ENCODE results near the gene MGRN1.

Gene MGRN1

GRCh38 chr16:4684763-4685162 is 60.1 kb downstream of the MGRN1 start:
- no peaks in the 10 kb centered on the region for H3K36me3 ChIP-seq (replicated peaks; ENCODE audit: insufficient read depth, low read length)
- H3K9me3 ChIP-seq (replicated peaks; ENCODE audit: insufficient read depth, low read length), result no peaks in the 10 kb centered on the region
- TF ChIP-seq EZH2 (optimal IDR thresholded peaks at IDR 0.05; ENCODE audit: low read depth, low read length), result no peak
- H3K4me2 ChIP-seq (ENCODE audit: low read depth, low read length), result no peak overlapping the region
- no peak overlapping the region for H2AFZ ChIP-seq (ENCODE audit: low read length)
- H4K20me1 ChIP-seq (ENCODE audit: insufficient read depth, low read length), result no peaks in the 10 kb centered on the region
- H3K27ac ChIP-seq (ENCODE audit: low read length), result no peak overlapping the region
- H3K9me2 ChIP-seq (replicated peaks; ENCODE audit: insufficient read depth, low read length), result no peaks in the 10 kb centered on the region
- no peak for DNase-seq
- no peaks in the 10 kb centered on the region for H3F3A ChIP-seq (ENCODE audit: insufficient read depth, low read length)
- H3K79me2 ChIP-seq (ENCODE audit: low read length), result no peaks in the 10 kb centered on the region
- H3K4me3 ChIP-seq (ENCODE audit: low read length), result no peak overlapping the region
- no peak overlapping the region for H3K9ac ChIP-seq (ENCODE audit: low read length)
- no peaks in the 10 kb centered on the region for H3K27me3 ChIP-seq (replicated peaks; ENCODE audit: insufficient read depth, low read length)
- H3K4me1 ChIP-seq (ENCODE audit: low read length), result no peaks in the 10 kb centered on the region

GRCh38 chr16:4685292-4685691 is 60.7 kb downstream of the MGRN1 start:
- no peak for DNase-seq
- no peak overlapping the region for H3K9ac ChIP-seq (ENCODE audit: low read length)
- H3F3A ChIP-seq (ENCODE audit: insufficient read depth, low read length), result no peaks in the 10 kb centered on the region
- no peak for TF ChIP-seq EZH2phosphoT487 (IDR thresholded peaks at IDR 0.05; ENCODE audit: low read length)
- TF ChIP-seq CTCF (IDR thresholded peaks at IDR 0.05; ENCODE audit: low read length), result no peak
- no peak for TF ChIP-seq EZH2 (optimal IDR thresholded peaks at IDR 0.05; ENCODE audit: low read depth, low read length)
- no peak overlapping the region for H3K27ac ChIP-seq (ENCODE audit: low read length)
- H3K27me3 ChIP-seq (replicated peaks; ENCODE audit: insufficient read depth, low read length), result no peaks in the 10 kb centered on the region
- H2AFZ ChIP-seq (ENCODE audit: low read length), result no peak overlapping the region
- no peaks in the 10 kb centered on the region for H3K36me3 ChIP-seq (replicated peaks; ENCODE audit: insufficient read depth, low read length)
- H4K20me1 ChIP-seq (ENCODE audit: insufficient read depth, low read length), result no peaks in the 10 kb centered on the region
- H3K9me2 ChIP-seq (replicated peaks; ENCODE audit: insufficient read depth, low read length), result no peaks in the 10 kb centered on the region
- no peaks in the 10 kb centered on the region for H3K79me2 ChIP-seq (ENCODE audit: low read length)
- H3K4me3 ChIP-seq (ENCODE audit: low read length), result no peak overlapping the region
- no peaks in the 10 kb centered on the region for H3K4me1 ChIP-seq (ENCODE audit: low read length)
- H3K4me2 ChIP-seq (ENCODE audit: low read depth, low read length), result no peak overlapping the region
- no peaks in the 10 kb centered on the region for H3K9me3 ChIP-seq (replicated peaks; ENCODE audit: insufficient read depth, low read length)

GRCh38 chr16:4685776-4686496 is 61.3 kb downstream of the MGRN1 start:
- DNase-seq, result no peak
- no peak overlapping the region for H3K4me2 ChIP-seq (ENCODE audit: low read depth, low read length)
- H3K4me1 ChIP-seq (ENCODE audit: low read length), result no peaks in the 10 kb centered on the region
- TF ChIP-seq EZH2phosphoT487 (IDR thresholded peaks at IDR 0.05; ENCODE audit: low read length) (no peak), EZH2 (optimal IDR thresholded peaks at IDR 0.05; ENCODE audit: low read depth, low read length) (no peak), CTCF (IDR thresholded peaks at IDR 0.05; ENCODE audit: low read length) (no peak)
- no peaks in the 10 kb centered on the region for H3K36me3 ChIP-seq (replicated peaks; ENCODE audit: insufficient read depth, low read length)
- no peaks in the 10 kb centered on the region for H3K9me3 ChIP-seq (replicated peaks; ENCODE audit: insufficient read depth, low read length)
- no peaks in the 10 kb centered on the region for H3K27me3 ChIP-seq (replicated peaks; ENCODE audit: insufficient read depth, low read length)
- H3K9me2 ChIP-seq (replicated peaks; ENCODE audit: insufficient read depth, low read length), result no peaks in the 10 kb centered on the region
- H3K27ac ChIP-seq (ENCODE audit: low read length), result no peak overlapping the region
- H3K4me3 ChIP-seq (ENCODE audit: low read length), result no peak overlapping the region
- no peak overlapping the region for H2AFZ ChIP-seq (ENCODE audit: low read length)
- H4K20me1 ChIP-seq (ENCODE audit: insufficient read depth, low read length), result no peaks in the 10 kb centered on the region
- no peak overlapping the region for H3K9ac ChIP-seq (ENCODE audit: low read length)
- no peaks in the 10 kb centered on the region for H3F3A ChIP-seq (ENCODE audit: insufficient read depth, low read length)
- no peaks in the 10 kb centered on the region for H3K79me2 ChIP-seq (ENCODE audit: low read length)

GRCh38 chr16:4686497-4687210 is 62.0 kb downstream of the MGRN1 start:
- H3F3A ChIP-seq (ENCODE audit: insufficient read depth, low read length), result no peaks in the 10 kb centered on the region
- no peak for DNase-seq
- H3K79me2 ChIP-seq (ENCODE audit: low read length), result no peaks in the 10 kb centered on the region
- no peaks in the 10 kb centered on the region for H3K9me2 ChIP-seq (replicated peaks; ENCODE audit: insufficient read depth, low read length)
- no peak overlapping the region for H3K4me3 ChIP-seq (ENCODE audit: low read length)
- H2AFZ ChIP-seq (ENCODE audit: low read length), result no peak overlapping the region
- H3K27me3 ChIP-seq (replicated peaks; ENCODE audit: insufficient read depth, low read length), result no peaks in the 10 kb centered on the region
- no peak overlapping the region for H3K4me2 ChIP-seq (ENCODE audit: low read depth, low read length)
- no peak for TF ChIP-seq EZH2phosphoT487 (IDR thresholded peaks at IDR 0.05; ENCODE audit: low read length)
- no peak for TF ChIP-seq EZH2 (optimal IDR thresholded peaks at IDR 0.05; ENCODE audit: low read depth, low read length)
- TF ChIP-seq CTCF (IDR thresholded peaks at IDR 0.05; ENCODE audit: low read length), result no peak
- H3K36me3 ChIP-seq (replicated peaks; ENCODE audit: insufficient read depth, low read length), result no peaks in the 10 kb centered on the region
- no peaks in the 10 kb centered on the region for H3K9me3 ChIP-seq (replicated peaks; ENCODE audit: insufficient read depth, low read length)
- H3K9ac ChIP-seq (ENCODE audit: low read length), result no peak overlapping the region
- no peak overlapping the region for H3K27ac ChIP-seq (ENCODE audit: low read length)
- H3K4me1 ChIP-seq (ENCODE audit: low read length), result no peaks in the 10 kb centered on the region
- no peaks in the 10 kb centered on the region for H4K20me1 ChIP-seq (ENCODE audit: insufficient read depth, low read length)

Data from MM.1S (cell line).